Measurements from ENCODE around the gene MYL5. TPM values are rescaled to one million over a fixed set of nuclear protein-coding genes. Genes with fewer than 3 reads are reported as not detected.

The MYL5 gene
- total and polyA plus RNA-seq, 2 of the 13 experiments (the other 11 are each of a cell fraction or from before 2014, with no cell fraction given), result 6.5 to 16.0 TPM

- TF ChIP-seq, protein P1, sequence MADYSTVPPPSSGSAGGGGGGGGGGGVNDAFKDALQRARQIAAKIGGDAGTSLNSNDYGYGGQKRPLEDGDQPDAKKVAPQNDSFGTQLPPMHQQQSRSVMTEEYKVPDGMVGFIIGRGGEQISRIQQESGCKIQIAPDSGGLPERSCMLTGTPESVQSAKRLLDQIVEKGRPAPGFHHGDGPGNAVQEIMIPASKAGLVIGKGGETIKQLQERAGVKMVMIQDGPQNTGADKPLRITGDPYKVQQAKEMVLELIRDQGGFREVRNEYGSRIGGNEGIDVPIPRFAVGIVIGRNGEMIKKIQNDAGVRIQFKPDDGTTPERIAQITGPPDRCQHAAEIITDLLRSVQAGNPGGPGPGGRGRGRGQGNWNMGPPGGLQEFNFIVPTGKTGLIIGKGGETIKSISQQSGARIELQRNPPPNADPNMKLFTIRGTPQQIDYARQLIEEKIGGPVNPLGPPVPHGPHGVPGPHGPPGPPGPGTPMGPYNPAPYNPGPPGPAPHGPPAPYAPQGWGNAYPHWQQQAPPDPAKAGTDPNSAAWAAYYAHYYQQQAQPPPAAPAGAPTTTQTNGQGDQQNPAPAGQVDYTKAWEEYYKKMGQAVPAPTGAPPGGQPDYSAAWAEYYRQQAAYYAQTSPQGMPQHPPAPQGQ (CRISPR knock-in tag; IDR thresholded peaks at IDR 0.05; ENCODE audit: borderline replicate concordance), result no peak
- TF ChIP-seq MEIS1 (CRISPR knock-in tag; IDR thresholded peaks at IDR 0.05; ENCODE audit: borderline replicate concordance), result no peak
These were observed 45.9 kb downstream of the MYL5 start (continued) for GRCh38 chr4:720111-720860.

DNA sequence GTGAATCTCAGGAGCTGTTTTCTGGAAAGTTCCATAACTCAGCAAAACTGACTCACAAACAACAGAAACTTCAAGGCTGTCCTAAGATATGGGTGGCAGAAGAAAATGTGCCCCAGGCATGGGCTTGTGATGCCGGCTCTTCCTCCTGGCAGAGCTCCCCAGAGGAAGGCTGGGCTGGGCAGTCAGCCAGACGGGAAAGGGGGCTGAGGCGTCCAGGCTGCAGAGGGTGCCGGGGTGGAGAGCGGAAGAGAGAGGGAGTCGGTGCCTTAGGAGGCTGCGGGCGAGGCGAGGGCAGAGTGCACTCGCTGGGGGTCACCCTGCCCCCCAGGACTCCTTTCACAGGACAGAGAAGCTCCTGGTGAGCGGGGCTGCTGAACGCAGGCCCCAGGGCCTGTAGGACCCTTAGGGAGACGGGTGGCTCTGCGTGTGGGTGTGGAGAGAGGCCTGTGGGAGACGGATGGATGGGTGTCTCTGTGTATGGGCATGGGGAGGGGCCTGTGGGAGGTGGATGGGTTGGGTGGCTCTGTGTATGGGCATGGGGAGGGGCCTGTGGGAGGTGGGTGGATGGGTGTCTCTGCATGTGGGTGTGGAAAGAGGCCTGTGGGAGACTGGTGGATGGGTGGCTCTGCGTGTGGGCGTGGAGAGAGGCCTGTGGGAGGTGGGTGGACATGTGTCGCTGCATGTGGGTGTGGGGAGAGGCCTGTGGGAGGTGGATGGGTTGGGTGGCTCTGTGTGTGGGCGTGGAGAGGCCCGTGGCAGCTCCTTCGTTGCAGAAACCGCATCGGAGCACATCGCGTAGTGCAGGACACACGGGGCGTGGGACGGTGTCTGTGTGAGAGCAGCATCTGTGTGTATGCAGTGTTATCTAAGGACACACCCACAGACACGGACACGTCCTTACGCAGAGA lies 47.2 kb downstream of the MYL5 start:
- TF ChIP-seq ZNF780A (CRISPR knock-in tag; IDR thresholded peaks at IDR 0.05), result no peak
- TF ChIP-seq AGO2 (optimal IDR thresholded peaks at IDR 0.05; ENCODE audit: low read depth, low read length), result peak; percentile 32
- H3K27me3 ChIP-seq (ENCODE audit: control insufficient read depth in 1 of 2, insufficient read depth in 2 of 2, low read length in 2 of 2), result no peaks in the 10 kb centered on the region; a peak in 1 of 5 replicates
- H3K4me1 ChIP-seq (ENCODE audit: insufficient read depth, low read length), result peaks cover 17% of the 10 kb centered on the region
- ChIA-PET POLR2A (no interaction called here), CTCF (ENCODE audit: low intra/inter-chr PET ratio, low total read pairs) (no interaction called here)
- H4K20me1 ChIP-seq (ENCODE audit: insufficient read depth, low read length), result peaks cover 37% of the 10 kb centered on the region; the same call in 1 of the 2 replicates
- no peak for ATAC-seq
- no peak overlapping the region for H3K4me2 ChIP-seq (ENCODE audit: low read depth, low read length)
- BruUV-seq (replicated peaks), result no TSS peak
- H3K4me3 ChIP-seq (replicated peaks in 1 of 3; ENCODE audit: insufficient read depth in 1 of 3, low read depth in 2 of 3, low read length in 3 of 3), result no peak overlapping the region
- no peak for DNase-seq (ENCODE audit: low spot score)
- intact Hi-C loops (cut with micrococcal nuclease; ENCODE audit: unreplicated experiment), result loop anchor here (5.0 kb wide), 1 partner anchor 34 kb away; the partner anchor contains the start of gene SLC49A3
- H3K27ac ChIP-seq (ENCODE audit: extremely low read length, insufficient read depth, low read length), result no peak overlapping the region
- no peak overlapping the region for H3K9ac ChIP-seq (ENCODE audit: insufficient read depth, low read depth, low read length)
- no peaks in the 10 kb centered on the region for H3K9me3 ChIP-seq (ENCODE audit: low read length)
- 96% methylated on average over 30 of the region's 31 CpGs for WGBS (ENCODE audit: low lambda C conversion rate)
- no peak for FAIRE-seq
- peaks cover 38% of the 10 kb centered on the region for H3K79me2 ChIP-seq (ENCODE audit: insufficient read depth, low read length)
- in situ Hi-C loops (cut with HindIII; ENCODE audit: extremely low pct_ligation_motif_present, low pct_unique_long_range_greater_than_20kb), result no loop called here
- H3K36me3 ChIP-seq (replicated peaks in 1 of 2; ENCODE audit: control insufficient read depth in 1 of 2, insufficient read depth in 2 of 2, low read length in 2 of 2), result peaks cover 2% of the 10 kb centered on the region in 2 experiments; a peak in 1 of 5 replicates
- H2AFZ ChIP-seq (ENCODE audit: low read length), result no peak overlapping the region
